ENCODE measurements around the gene NLGN3.

NLGN3 gene

DNA sequence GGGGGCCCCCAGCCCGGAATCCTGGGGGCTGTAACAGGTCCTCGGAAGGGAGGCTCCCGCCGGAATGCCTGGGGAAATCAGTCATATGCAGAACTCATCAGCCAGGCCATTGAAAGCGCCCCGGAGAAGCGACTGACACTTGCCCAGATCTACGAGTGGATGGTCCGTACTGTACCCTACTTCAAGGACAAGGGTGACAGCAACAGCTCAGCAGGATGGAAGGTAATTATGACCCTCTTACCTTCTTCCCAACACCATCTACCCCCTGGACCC, 47.9 kb upstream of the NLGN3 start:
- Histone ChIP-seq H2AK5ac (ENCODE audit: low read length, severe bottlenecking) (no peak overlapping the region), H3K4me2 (ENCODE audit: low read length, poor library complexity, severe bottlenecking) (peak overlapping the region; percentile 95), H2AFZ (ENCODE audit: low read depth, low read length) (no peak overlapping the region), H2BK12ac (ENCODE audit: low read length in 2 of 2) (no peak overlapping the region), H3K9me3 (ENCODE audit: control insufficient read depth, low read length) (no peaks in the 10 kb centered on the region), H4K8ac (ENCODE audit: low read length) (no peak overlapping the region), H2BK5ac (ENCODE audit: low read depth, low read length, poor library complexity, severe bottlenecking) (no peak overlapping the region), H3K18ac (ENCODE audit: low read depth in 1 of 2, low read length in 2 of 2) (no peak overlapping the region), H3K9ac (ENCODE audit: low read length) (peak overlapping the region; percentile 60), H3K4ac (ENCODE audit: low read depth in 1 of 2, low read length in 2 of 2) (no peak overlapping the region), H3K79me1 (replicated peaks; ENCODE audit: low read length, poor library complexity, severe bottlenecking) (no peaks in the 10 kb centered on the region), H3K23ac (ENCODE audit: low read length in 2 of 2) (no peak overlapping the region), H2BK120ac (ENCODE audit: low read depth, low read length) (no peak overlapping the region), H3K4me3 (ENCODE audit: insufficient read depth in 1 of 2, low read depth in 1 of 2, low read length in 2 of 2) (peak overlapping the region; percentile 59 to 81), H3K4me1 (ENCODE audit: control insufficient read depth, insufficient read depth, low read depth, low read length) (peaks cover 3% of the 10 kb centered on the region), H3K27me3 (ENCODE audit: control insufficient read depth in 1 of 2, insufficient read depth in 1 of 2, low read length in 2 of 2) (peaks cover 12 to 34% of the 10 kb centered on the region in 2 experiments), H2BK15ac (ENCODE audit: low read depth, poor library complexity, severe bottlenecking) (no peak overlapping the region), H3K36me3 (ENCODE audit: control insufficient read depth in 1 of 2, insufficient read depth in 2 of 2, low read depth in 1 of 2, low read length in 2 of 2) (no peaks in the 10 kb centered on the region), H4K91ac (ENCODE audit: low read length) (no peak overlapping the region), H3K27ac (ENCODE audit: low read length, poor library complexity, severe bottlenecking) (no peak overlapping the region), H3K14ac (ENCODE audit: low read length in 2 of 2) (no peak overlapping the region)
- DNase-seq: no peak
- WGBS: 3% methylated on average over 9 of the region's 9 CpGs

DNA sequence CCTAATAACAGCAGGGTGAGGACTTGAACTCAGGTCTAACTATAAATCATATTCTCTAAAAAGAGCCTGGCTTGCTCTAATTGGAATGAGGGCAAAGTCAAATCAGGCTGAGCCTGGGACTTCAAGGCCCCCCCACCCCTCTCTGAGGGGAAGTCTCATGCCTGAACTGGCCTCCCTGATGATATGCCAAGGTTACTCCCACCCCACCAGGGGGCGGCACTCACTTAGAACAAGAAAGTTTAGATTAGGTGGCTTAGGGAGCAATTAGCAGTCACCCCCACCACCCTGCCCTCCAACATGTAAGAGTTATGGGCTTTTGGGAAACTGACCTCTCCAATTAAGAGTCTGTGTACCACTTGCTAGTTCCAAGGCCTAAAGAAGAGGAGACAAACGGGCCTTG, 46.3 kb upstream of the NLGN3 start:
- no peak overlapping the region for H3K14ac ChIP-seq (ENCODE audit: low read length in 2 of 2)

DNA sequence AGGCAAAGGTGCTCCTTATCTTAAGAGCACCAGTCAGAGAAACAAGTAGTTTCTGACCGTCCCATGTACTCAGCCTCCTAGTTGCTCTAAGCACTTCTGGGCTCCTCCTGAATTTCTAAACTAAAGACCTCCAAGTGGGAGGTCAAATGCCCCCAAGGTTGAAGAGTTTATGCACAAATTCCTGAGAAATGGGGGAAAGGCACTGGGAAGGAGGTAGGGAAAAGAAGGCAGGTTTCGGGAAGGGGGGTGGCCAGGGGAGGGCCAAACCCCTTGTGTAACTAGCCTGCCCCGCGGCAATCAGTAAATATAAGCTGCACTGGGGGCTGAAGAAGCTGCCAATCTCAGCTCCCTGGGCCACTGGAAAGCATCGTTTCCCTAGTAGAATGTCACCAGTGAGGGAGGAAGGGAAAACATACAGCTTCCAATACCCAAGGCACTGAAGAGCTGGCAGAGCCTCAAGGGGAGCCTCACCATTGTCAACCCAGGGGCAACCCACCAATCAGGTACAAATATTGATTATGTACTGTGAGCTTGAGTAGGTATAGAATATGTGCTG, 45.6 kb upstream of the NLGN3 start:
- Histone ChIP-seq H2BK5ac (ENCODE audit: low read depth, low read length, poor library complexity, severe bottlenecking) (no peak overlapping the region), H2BK12ac (ENCODE audit: low read length in 2 of 2) (no peak overlapping the region), H3K23ac (ENCODE audit: low read length in 2 of 2) (no peak overlapping the region), H2AK5ac (ENCODE audit: low read length, severe bottlenecking) (no peak overlapping the region), H4K8ac (ENCODE audit: low read length) (no peak overlapping the region), H3K4me2 (ENCODE audit: low read length, poor library complexity, severe bottlenecking) (no peak overlapping the region), H4K91ac (ENCODE audit: low read length) (no peak overlapping the region), H2BK120ac (ENCODE audit: low read depth, low read length) (no peak overlapping the region), H3K36me3 (ENCODE audit: control insufficient read depth in 1 of 2, insufficient read depth in 2 of 2, low read depth in 1 of 2, low read length in 2 of 2) (no peaks in the 10 kb centered on the region), H3K9me3 (ENCODE audit: control insufficient read depth, low read length) (no peaks in the 10 kb centered on the region), H3K27me3 (ENCODE audit: control insufficient read depth in 1 of 2, insufficient read depth in 1 of 2, low read length in 2 of 2) (peaks cover 12 to 48% of the 10 kb centered on the region in 2 experiments), H3K27ac (ENCODE audit: low read length, poor library complexity, severe bottlenecking) (no peak overlapping the region), H3K4ac (ENCODE audit: low read depth in 1 of 2, low read length in 2 of 2) (no peak overlapping the region), H3K79me1 (replicated peaks; ENCODE audit: low read length, poor library complexity, severe bottlenecking) (no peaks in the 10 kb centered on the region), H3K4me3 (ENCODE audit: insufficient read depth in 1 of 2, low read depth in 1 of 2, low read length in 2 of 2) (no peak overlapping the region), H3K18ac (ENCODE audit: low read depth in 1 of 2, low read length in 2 of 2) (no peak overlapping the region), H3K4me1 (ENCODE audit: control insufficient read depth, insufficient read depth, low read depth, low read length) (peaks cover 6% of the 10 kb centered on the region), H3K9ac (ENCODE audit: low read length) (no peak overlapping the region), H2AFZ (ENCODE audit: low read depth, low read length) (no peak overlapping the region), H3K14ac (ENCODE audit: low read length in 2 of 2) (no peak overlapping the region), H2BK15ac (ENCODE audit: low read depth, poor library complexity, severe bottlenecking) (no peak overlapping the region)
- no peak for DNase-seq
- 33% methylated on average over 4 of the region's 5 CpGs for WGBS

More for the DNA sequence above, 46.3 kb upstream of the NLGN3 start:
- no peak overlapping the region for H3K18ac ChIP-seq (ENCODE audit: low read depth in 1 of 2, low read length in 2 of 2)
- H3K23ac ChIP-seq (ENCODE audit: low read length in 2 of 2): no peak overlapping the region
- H3K9ac ChIP-seq (ENCODE audit: low read length): no peak overlapping the region
- no peaks in the 10 kb centered on the region for H3K79me1 ChIP-seq (replicated peaks; ENCODE audit: low read length, poor library complexity, severe bottlenecking)
- H3K9me3 ChIP-seq (ENCODE audit: control insufficient read depth, low read length): no peaks in the 10 kb centered on the region
- H3K4me1 ChIP-seq (ENCODE audit: control insufficient read depth, insufficient read depth, low read depth, low read length): peaks cover 3% of the 10 kb centered on the region
- no peak overlapping the region for H4K91ac ChIP-seq (ENCODE audit: low read length)
- H3K4me3 ChIP-seq (ENCODE audit: insufficient read depth in 1 of 2, low read depth in 1 of 2, low read length in 2 of 2): no peak overlapping the region
- no peak overlapping the region for H2BK15ac ChIP-seq (ENCODE audit: low read depth, poor library complexity, severe bottlenecking)
- no peak overlapping the region for H2BK120ac ChIP-seq (ENCODE audit: low read depth, low read length)
- 10% methylated on average over 1 of the region's 2 CpGs for WGBS
- no peak overlapping the region for H2AK5ac ChIP-seq (ENCODE audit: low read length, severe bottlenecking)
- DNase-seq: peak; percentile 63
- no peak overlapping the region for H3K4me2 ChIP-seq (ENCODE audit: low read length, poor library complexity, severe bottlenecking)
- H3K36me3 ChIP-seq (ENCODE audit: control insufficient read depth in 1 of 2, insufficient read depth in 2 of 2, low read depth in 1 of 2, low read length in 2 of 2): no peaks in the 10 kb centered on the region
- no peak overlapping the region for H2BK12ac ChIP-seq (ENCODE audit: low read length in 2 of 2)
- no peak overlapping the region for H3K27ac ChIP-seq (ENCODE audit: low read length, poor library complexity, severe bottlenecking)
- no peak overlapping the region for H2BK5ac ChIP-seq (ENCODE audit: low read depth, low read length, poor library complexity, severe bottlenecking)
- no peak overlapping the region for H2AFZ ChIP-seq (ENCODE audit: low read depth, low read length)
- no peak overlapping the region for H4K8ac ChIP-seq (ENCODE audit: low read length)
- H3K27me3 ChIP-seq (ENCODE audit: control insufficient read depth in 1 of 2, insufficient read depth in 1 of 2, low read length in 2 of 2): peaks cover 12 to 43% of the 10 kb centered on the region in 2 experiments
- H3K4ac ChIP-seq (ENCODE audit: low read depth in 1 of 2, low read length in 2 of 2): no peak overlapping the region

DNA sequence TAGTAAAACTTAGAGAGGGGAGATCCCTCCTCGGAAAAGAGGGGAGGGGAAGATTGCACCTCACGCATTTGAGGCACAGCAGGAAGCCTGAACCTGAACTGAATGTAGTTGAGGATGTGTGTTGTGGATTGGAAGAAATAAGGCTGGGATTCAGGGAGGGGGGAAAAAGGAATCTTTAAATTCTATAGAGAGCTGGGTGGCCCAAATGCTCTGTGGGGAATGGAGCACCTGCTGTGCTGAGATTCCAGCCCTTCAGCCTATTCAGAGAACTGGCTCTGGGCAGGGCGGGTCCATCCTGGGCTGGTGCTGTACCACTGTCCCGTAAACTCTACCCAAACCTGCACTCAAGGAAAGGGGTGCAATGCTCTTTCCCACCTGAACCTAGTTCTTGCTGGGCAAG, 44.9 kb upstream of the NLGN3 start:
- Histone ChIP-seq H3K18ac (ENCODE audit: low read depth in 1 of 2, low read length in 2 of 2) (no peak overlapping the region), H3K4me3 (ENCODE audit: insufficient read depth in 1 of 2, low read depth in 1 of 2, low read length in 2 of 2) (no peak overlapping the region), H3K9ac (ENCODE audit: low read length) (no peak overlapping the region), H2BK5ac (ENCODE audit: low read depth, low read length, poor library complexity, severe bottlenecking) (no peak overlapping the region), H4K91ac (ENCODE audit: low read length) (no peak overlapping the region), H3K27me3 (ENCODE audit: control insufficient read depth in 1 of 2, insufficient read depth in 1 of 2, low read length in 2 of 2) (peaks cover 12 to 53% of the 10 kb centered on the region in 2 experiments), H3K4me2 (ENCODE audit: low read length, poor library complexity, severe bottlenecking) (no peak overlapping the region), H3K23ac (ENCODE audit: low read length in 2 of 2) (no peak overlapping the region), H4K8ac (ENCODE audit: low read length) (no peak overlapping the region), H2AK5ac (ENCODE audit: low read length, severe bottlenecking) (no peak overlapping the region), H2AFZ (ENCODE audit: low read depth, low read length) (no peak overlapping the region), H3K79me1 (replicated peaks; ENCODE audit: low read length, poor library complexity, severe bottlenecking) (no peaks in the 10 kb centered on the region), H3K36me3 (ENCODE audit: control insufficient read depth in 1 of 2, insufficient read depth in 2 of 2, low read depth in 1 of 2, low read length in 2 of 2) (no peaks in the 10 kb centered on the region), H3K27ac (ENCODE audit: low read length, poor library complexity, severe bottlenecking) (no peak overlapping the region), H2BK120ac (ENCODE audit: low read depth, low read length) (no peak overlapping the region), H2BK12ac (ENCODE audit: low read length in 2 of 2) (no peak overlapping the region), H3K9me3 (ENCODE audit: control insufficient read depth, low read length) (no peaks in the 10 kb centered on the region), H3K4ac (ENCODE audit: low read depth in 1 of 2, low read length in 2 of 2) (no peak overlapping the region), H3K14ac (ENCODE audit: low read length in 2 of 2) (no peak overlapping the region), H2BK15ac (ENCODE audit: low read depth, poor library complexity, severe bottlenecking) (no peak overlapping the region), H3K4me1 (ENCODE audit: control insufficient read depth, insufficient read depth, low read depth, low read length) (peaks cover 6% of the 10 kb centered on the region)
- WGBS: 49% methylated on average over 4 of the region's 4 CpGs
- no peak for DNase-seq
